ENCODE data around the gene MARCHF10. TPM values are rescaled to one million over a fixed set of nuclear protein-coding genes. Genes with fewer than 3 reads are reported as not detected.

The MARCHF10 gene
- total RNA-seq, 1 experiment from 2014 or later, result not detected

DNA sequence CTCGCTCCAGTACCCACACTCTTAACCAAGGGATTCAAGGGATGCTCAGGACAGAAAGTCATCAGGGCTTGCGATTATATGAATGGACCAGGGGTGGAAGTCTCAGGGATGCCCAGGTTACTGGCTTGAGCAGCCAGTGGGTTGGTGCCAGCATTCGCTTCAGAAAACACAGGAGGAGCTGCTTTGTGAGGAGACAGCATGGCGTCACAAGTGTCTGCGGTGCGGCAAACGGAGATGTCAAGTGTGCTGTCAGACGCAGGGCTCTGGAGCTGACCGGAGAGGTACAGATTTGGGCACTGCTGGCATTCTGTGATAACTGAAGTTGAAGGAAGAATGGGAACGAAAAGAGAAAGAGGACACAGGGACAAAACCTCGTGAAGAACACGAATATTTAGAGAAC is 4.1 kb downstream of the MARCHF10 start:
- CTCF ChIA-PET, result no interaction called here
- BruUV-seq (replicated peaks), result no TSS peak
- intact Hi-C loops (cut with micrococcal nuclease; ENCODE audit: unreplicated experiment), result no loop called here
- peaks cover 11% of the 10 kb centered on the region for H3K27me3 ChIP-seq (replicated peaks; ENCODE audit: insufficient read depth, low read depth, low read length, poor library complexity)
- no peak overlapping the region for H3K27ac ChIP-seq (ENCODE audit: low read depth, low read length, poor library complexity, severe bottlenecking)
- TF ChIP-seq, protein P1, sequence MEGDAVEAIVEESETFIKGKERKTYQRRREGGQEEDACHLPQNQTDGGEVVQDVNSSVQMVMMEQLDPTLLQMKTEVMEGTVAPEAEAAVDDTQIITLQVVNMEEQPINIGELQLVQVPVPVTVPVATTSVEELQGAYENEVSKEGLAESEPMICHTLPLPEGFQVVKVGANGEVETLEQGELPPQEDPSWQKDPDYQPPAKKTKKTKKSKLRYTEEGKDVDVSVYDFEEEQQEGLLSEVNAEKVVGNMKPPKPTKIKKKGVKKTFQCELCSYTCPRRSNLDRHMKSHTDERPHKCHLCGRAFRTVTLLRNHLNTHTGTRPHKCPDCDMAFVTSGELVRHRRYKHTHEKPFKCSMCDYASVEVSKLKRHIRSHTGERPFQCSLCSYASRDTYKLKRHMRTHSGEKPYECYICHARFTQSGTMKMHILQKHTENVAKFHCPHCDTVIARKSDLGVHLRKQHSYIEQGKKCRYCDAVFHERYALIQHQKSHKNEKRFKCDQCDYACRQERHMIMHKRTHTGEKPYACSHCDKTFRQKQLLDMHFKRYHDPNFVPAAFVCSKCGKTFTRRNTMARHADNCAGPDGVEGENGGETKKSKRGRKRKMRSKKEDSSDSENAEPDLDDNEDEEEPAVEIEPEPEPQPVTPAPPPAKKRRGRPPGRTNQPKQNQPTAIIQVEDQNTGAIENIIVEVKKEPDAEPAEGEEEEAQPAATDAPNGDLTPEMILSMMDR (conservative IDR thresholded peaks at IDR 0.05; ENCODE audit: low read depth, low read length), result no peak
- TF ChIP-seq EZH2 (IDR thresholded peaks at IDR 0.05; ENCODE audit: borderline replicate concordance, low read depth, low read length, poor library complexity, severe bottlenecking), result no peak
- H3K4me3 ChIP-seq (ENCODE audit: low read depth, low read length, poor library complexity, severe bottlenecking), result no peak overlapping the region
- DNase-seq (ENCODE audit: low spot score), result no peak
- no peaks in the 10 kb centered on the region for H3K36me3 ChIP-seq (ENCODE audit: insufficient read depth, low read length, poor library complexity, severe bottlenecking)
- H3K4me1 ChIP-seq (ENCODE audit: insufficient read depth, low read length, poor library complexity, severe bottlenecking), result no peaks in the 10 kb centered on the region
- POLR2A ChIA-PET (ENCODE audit: low non-redundant PET), result interaction anchor here (0.6 kb wide), 1 partner anchor 337 kb away, joined by 5 read pairs; no protein-coding TSS in a partner anchor
- H3K9me3 ChIP-seq (ENCODE audit: low read depth, low read length, poor library complexity, severe bottlenecking), result no peaks in the 10 kb centered on the region

GRCh38 chr17:62802561-62803205 is 5.4 kb downstream of the MARCHF10 start:
- no TSS peak for BruUV-seq (replicated peaks)
- H3K27ac ChIP-seq (ENCODE audit: low read depth, low read length, poor library complexity, severe bottlenecking), result no peak overlapping the region
- intact Hi-C loops (cut with micrococcal nuclease; ENCODE audit: unreplicated experiment), result no loop called here
- no peak overlapping the region for H3K4me3 ChIP-seq (ENCODE audit: low read depth, low read length, poor library complexity, severe bottlenecking)
- TF ChIP-seq EZH2 (IDR thresholded peaks at IDR 0.05; ENCODE audit: borderline replicate concordance, low read depth, low read length, poor library complexity, severe bottlenecking), result no peak
- TF ChIP-seq, protein P1 (conservative IDR thresholded peaks at IDR 0.05; ENCODE audit: low read depth, low read length), result no peak
- H3K36me3 ChIP-seq (ENCODE audit: insufficient read depth, low read length, poor library complexity, severe bottlenecking), result no peaks in the 10 kb centered on the region
- no peaks in the 10 kb centered on the region for H3K4me1 ChIP-seq (ENCODE audit: insufficient read depth, low read length, poor library complexity, severe bottlenecking)
- DNase-seq (ENCODE audit: low spot score), result no peak
- H3K27me3 ChIP-seq (replicated peaks; ENCODE audit: insufficient read depth, low read depth, low read length, poor library complexity), result peaks cover 13% of the 10 kb centered on the region
- POLR2A ChIA-PET (ENCODE audit: low non-redundant PET), result no interaction called here
- no peaks in the 10 kb centered on the region for H3K9me3 ChIP-seq (ENCODE audit: low read depth, low read length, poor library complexity, severe bottlenecking)
- CTCF ChIA-PET, result no interaction called here

DNA sequence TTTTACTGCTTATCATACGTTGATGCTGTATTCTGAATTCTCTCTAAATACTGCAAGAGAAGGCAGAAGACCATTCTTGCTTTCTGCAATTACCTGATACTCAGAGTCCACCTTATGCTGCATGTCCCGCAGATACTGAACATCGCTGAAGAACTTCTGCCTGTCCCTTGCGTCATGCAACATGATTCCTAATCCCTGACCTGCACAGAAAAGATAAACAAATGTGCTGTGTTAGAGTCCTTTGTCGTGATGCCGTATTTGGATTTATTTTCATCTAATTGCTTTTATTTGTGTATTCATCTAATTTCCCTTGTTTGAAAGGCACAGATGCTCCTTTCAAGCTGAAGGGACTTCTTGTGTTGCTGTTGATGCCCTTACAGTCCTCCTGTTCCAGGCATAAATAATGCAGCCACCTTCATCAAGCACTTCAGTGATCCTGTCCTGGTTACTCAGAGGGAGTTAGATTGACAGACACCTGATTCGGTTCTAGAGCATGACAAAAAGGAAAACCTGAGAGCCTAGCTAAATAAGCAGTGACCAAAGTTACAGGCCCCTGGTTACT is 6.5 kb downstream of the MARCHF10 start:
- Histone ChIP-seq H3K4me3 (ENCODE audit: low read depth, low read length, poor library complexity, severe bottlenecking) (no peak overlapping the region), H3K27me3 (replicated peaks; ENCODE audit: insufficient read depth, low read depth, low read length, poor library complexity) (peaks cover 13% of the 10 kb centered on the region), H3K36me3 (ENCODE audit: insufficient read depth, low read length, poor library complexity, severe bottlenecking) (no peaks in the 10 kb centered on the region), H3K9me3 (ENCODE audit: low read depth, low read length, poor library complexity, severe bottlenecking) (no peaks in the 10 kb centered on the region), H3K4me1 (ENCODE audit: insufficient read depth, low read length, poor library complexity, severe bottlenecking) (no peaks in the 10 kb centered on the region), H3K27ac (ENCODE audit: low read depth, low read length, poor library complexity, severe bottlenecking) (no peak overlapping the region)
- no peak for DNase-seq (ENCODE audit: low spot score)
- ChIA-PET CTCF (no interaction called here), POLR2A (ENCODE audit: low non-redundant PET) (no interaction called here)
- intact Hi-C loops (cut with micrococcal nuclease; ENCODE audit: unreplicated experiment), result no loop called here
- no TSS peak for BruUV-seq (replicated peaks)
- TF ChIP-seq, protein P1 (conservative IDR thresholded peaks at IDR 0.05; ENCODE audit: low read depth, low read length), result no peak
- no peak for TF ChIP-seq EZH2 (IDR thresholded peaks at IDR 0.05; ENCODE audit: borderline replicate concordance, low read depth, low read length, poor library complexity, severe bottlenecking)
